RWPE1 (cell line): ENCODE data around the gene PLOD3.
A peak's percentile ranks its signal among the peaks of the same experiment; 100 is the strongest.

Experiments used
- CTCF ChIA-PET: fragments of 350-600 bp; sonication (Branson Sonifier 250); formaldehyde crosslinking; extraction: SDS; loops from one replicate; lab custom pipeline; 2021; lab: Yijun Ruan, JAX
- POLR2A ChIA-PET: fragments of 400-600 bp; formaldehyde crosslinking; extraction: SDS; loops from one replicate; lab custom pipeline; 2020; ENCODE audit warnings: antibody characterized with exemption; ENCODE audit not compliant: low non-redundant PET; lab: Yijun Ruan, JAX
- DNase-seq: peaks from one replicate; pipeline ENCODE4 v3.0.0; 2012; ENCODE audit warnings: low spot score
- H3K27ac ChIP-seq: fragments of 450-650 bp; 2 replicates; pipeline ENCODE4 v1.5.1; 2017
- CTCF ChIP-seq: fragments of 450-650 bp; conservative IDR thresholded peaks from 2 replicates; pipeline ENCODE4 v1.5.1; 2017; ENCODE audit warnings: low read depth, mild to moderate bottlenecking

Gene PLOD3

GRCh38 chr7:101235050-101235449 lies 17.7 kb upstream of the PLOD3 start:
- DNase-seq = no peak
- CTCF ChIA-PET = interaction anchor here (2.5 kb wide), 1 partner anchor 9 kb away, joined by 12 read pairs; the partner anchor contains the start of gene FIS1
- TF ChIP-seq CTCF = 0 out of 2 replicates have a peak, but pooled peaks have one; percentile 11
- H3K27ac ChIP-seq = peak overlapping the region; percentile 24; the same call in 1 of the 2 replicates
- POLR2A ChIA-PET = no interaction called here

DNA sequence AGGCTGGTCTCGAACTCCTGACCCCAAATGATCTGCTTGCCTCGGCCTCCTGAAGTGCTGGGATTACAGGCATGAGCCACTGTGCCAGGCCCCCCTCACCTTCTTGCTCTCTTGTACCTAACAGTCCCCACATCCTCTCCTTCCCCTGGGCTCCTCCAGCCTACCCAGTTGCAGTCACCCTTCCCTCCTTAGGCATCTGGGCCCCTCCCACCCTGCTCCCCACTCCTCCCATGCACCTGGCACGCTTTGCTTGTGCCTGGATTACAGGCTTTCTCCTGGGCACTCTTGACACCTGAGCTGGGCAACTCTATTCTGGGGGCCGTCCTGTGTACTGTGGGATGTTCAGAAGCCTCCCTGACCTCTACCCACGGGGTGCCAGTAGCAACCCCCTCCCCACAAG lies 17.3 kb upstream of the PLOD3 start:
- POLR2A ChIA-PET = no interaction called here
- H3K27ac ChIP-seq = peak overlapping the region; percentile 24; the same call in 1 of the 2 replicates
- CTCF ChIA-PET = interaction anchor here (2.5 kb wide), 1 partner anchor 10 kb away, joined by 12 read pairs; the partner anchor contains the start of gene FIS1
- TF ChIP-seq CTCF = no peak
- DNase-seq = no peak

DNA sequence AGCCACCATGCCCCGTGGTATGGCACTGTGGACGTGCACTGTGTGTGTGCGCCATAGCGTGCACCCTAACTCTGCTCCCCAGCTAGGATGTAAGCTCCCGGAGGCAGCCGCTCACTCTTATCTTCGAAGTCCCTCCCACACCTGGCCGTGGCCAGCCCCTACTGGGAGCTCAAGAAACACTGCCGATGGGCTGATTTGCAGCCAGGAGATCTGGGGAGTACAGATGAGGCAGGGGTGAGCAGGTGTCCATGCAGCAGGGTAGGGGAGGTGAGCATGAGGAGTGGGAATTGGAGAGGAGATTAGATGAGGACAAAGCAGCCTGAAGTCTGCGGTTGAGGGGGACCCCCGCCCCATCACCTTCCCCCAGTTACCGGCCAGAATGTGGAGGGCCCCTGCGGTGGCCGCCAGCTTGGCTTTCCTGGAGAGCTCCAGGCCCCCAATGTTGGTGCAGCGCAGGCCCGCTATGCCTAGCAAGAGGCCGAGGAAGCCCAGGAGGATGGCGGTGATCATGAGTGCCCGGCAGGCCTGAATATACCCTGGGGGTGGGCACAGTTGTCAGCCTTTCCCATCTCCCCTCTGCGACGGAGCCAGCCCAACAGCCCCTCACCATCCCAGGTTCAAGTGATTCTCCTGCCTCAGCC lies 16.6 kb upstream of the PLOD3 start:
- CTCF ChIA-PET = interaction anchor here (2.5 kb wide), 1 partner anchor 10 kb away, joined by 12 read pairs; the partner anchor contains the start of gene FIS1
- no peak for DNase-seq
- TF ChIP-seq CTCF = no peak
- POLR2A ChIA-PET = no interaction called here
- H3K27ac ChIP-seq = peak overlapping the region; percentile 24; the same call in 1 of the 2 replicates

DNA sequence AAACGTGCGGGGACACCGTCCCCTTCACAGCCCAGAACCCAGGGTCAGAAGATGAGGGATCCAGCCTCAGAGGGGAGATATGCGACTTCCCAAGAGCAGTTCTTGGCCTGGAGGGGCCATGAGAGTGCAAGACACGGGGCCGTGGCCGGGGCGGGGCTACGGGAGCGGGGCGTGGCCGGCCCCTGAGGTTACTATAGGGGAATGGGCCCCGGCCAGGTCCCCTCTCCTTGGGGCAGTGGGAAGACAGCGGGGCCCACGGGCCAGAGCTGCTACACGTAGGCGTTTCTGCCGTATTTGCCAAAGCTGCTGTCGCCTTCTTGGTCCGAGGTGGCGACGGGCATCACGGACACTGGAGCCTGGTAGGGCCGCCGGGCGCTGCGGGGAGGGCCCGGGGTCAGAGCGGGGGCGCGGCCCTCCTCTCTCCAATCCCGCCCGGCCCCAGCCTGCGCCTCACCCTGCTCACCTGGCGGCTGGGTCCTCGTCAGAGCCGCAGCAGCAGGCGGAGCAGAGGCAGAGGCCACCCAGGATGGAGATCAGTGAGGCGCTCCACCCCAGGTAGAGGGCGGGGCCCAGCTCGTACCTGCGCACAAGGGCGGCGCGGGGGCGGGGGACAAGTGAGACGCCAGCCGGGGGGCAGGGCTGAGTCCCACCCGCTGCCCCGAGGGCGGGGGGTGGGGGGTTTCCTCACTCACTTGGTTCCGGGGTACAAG lies 14.9 kb upstream of the PLOD3 start:
- H3K27ac ChIP-seq = peak overlapping the region; percentile 52
- CTCF ChIA-PET = interaction anchor here (1.7 kb wide), 1 partner anchor 11 kb away, joined by 5 read pairs; no protein-coding TSS in a partner anchor
- POLR2A ChIA-PET = interaction anchor here (0.5 to 1.0 kb wide), 4 partner anchors 14 to 593 kb away, joined by 3 read pairs; partner anchors contain the start of genes UFSP1 and ZNHIT1
- no peak for TF ChIP-seq CTCF
- peak; percentile 69 for DNase-seq

DNA sequence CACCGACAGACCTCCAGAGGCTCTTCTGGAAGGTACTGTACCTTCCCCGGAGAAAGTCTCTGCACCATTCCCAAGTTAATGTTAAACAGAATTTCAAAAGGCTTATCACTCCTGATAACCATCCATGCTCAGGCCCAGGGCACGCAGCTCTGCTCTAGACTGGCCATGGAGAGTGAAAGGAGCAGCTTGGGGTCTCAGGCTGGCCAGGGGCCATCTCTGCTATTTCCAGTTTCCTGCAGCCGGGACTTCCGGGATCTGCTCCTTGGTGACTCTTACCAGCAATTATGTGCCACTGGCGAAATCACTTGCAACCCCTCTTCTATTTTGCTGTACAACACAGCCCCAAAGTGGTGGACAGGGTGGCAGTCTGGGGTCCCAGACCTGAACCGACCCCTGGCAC lies 14.3 kb upstream of the PLOD3 start:
- DNase-seq = no peak
- TF ChIP-seq CTCF = no peak
- peak overlapping the region; percentile 52 for H3K27ac ChIP-seq
- ChIA-PET CTCF (interaction anchor here (1.7 kb wide), 1 partner anchor 12 kb away, joined by 5 read pairs; no protein-coding TSS in a partner anchor), POLR2A (no interaction called here)

GRCh38 chr7:101226721-101227120 lies 9.3 kb upstream of the PLOD3 start:
- CTCF ChIA-PET = interaction anchor here (0.6 kb wide), 2 partner anchors 551 to 762 kb away, joined by 3 to 6 read pairs; no protein-coding TSS in a partner anchor
- H3K27ac ChIP-seq = no peak overlapping the region
- no peak for DNase-seq
- POLR2A ChIA-PET = no interaction called here
- no peak for TF ChIP-seq CTCF
